COLO829 (cell line): ENCODE results near the gene ZFP57.

Experiments
- DNase-seq: peaks from one replicate; pipeline ENCODE4 v3.0.0; 2012; ENCODE audit warnings: low spot score

The ZFP57 gene

GRCh38 chr6:29625337-29625930, 55.5 kb downstream of the ZFP57 start:
- DNase-seq, result no peak

GRCh38 chr6:29624520-29624961, 56.4 kb downstream of the ZFP57 start:
- DNase-seq, result no peak
